Liver (tissue), 9 donors: Measurements from ENCODE around the gene CHKA. TPM values are rescaled to one million over a fixed set of nuclear protein-coding genes. Genes with fewer than 3 reads are reported as not detected.

Source experiments
- DNase-seq: peaks from one replicate; pipeline ENCODE4 v3.0.0-alpha.2; 2017; ENCODE audit warnings: low spot score
- H3K27ac ChIP-seq, 2 donors: one replicate each; pipeline ENCODE4 v1.7.0; 2013; ENCODE audit warnings: inconsistent platforms in 2 of 2, low read length in 2 of 2, control low read depth in 1 of 2, low read depth in 1 of 2, mild to moderate bottlenecking in 1 of 2
- H3K27me3 ChIP-seq, 4 donors: one replicate each; pipeline versions ENCODE4 v1.6.1 to v1.7.0; 2013; ENCODE audit warnings: low read length in 3 of 4, inconsistent platforms in 1 of 4, mild to moderate bottlenecking in 1 of 4, moderate library complexity in 1 of 4; ENCODE audit not compliant: control insufficient read depth in 4 of 4, insufficient read depth in 4 of 4
- H3K36me3 ChIP-seq, 4 donors: one replicate each; pipeline versions ENCODE4 v1.6.1 to v1.7.0; 2013; ENCODE audit warnings: low read length in 3 of 4, mild to moderate bottlenecking in 3 of 4, low read depth in 1 of 4, moderate library complexity in 1 of 4; ENCODE audit not compliant: control insufficient read depth in 4 of 4, insufficient read depth in 3 of 4
- H3K4me1 ChIP-seq, 4 donors: one replicate each; pipeline versions ENCODE4 v1.6.1 to v1.7.0; 2013; ENCODE audit warnings: low read length in 3 of 4, mild to moderate bottlenecking in 3 of 4, moderate library complexity in 1 of 4; ENCODE audit not compliant: control insufficient read depth in 4 of 4, insufficient read depth in 4 of 4
- H3K4me3 ChIP-seq, 3 donors: one replicate each; pipeline versions ENCODE4 v1.6.1 to v1.7.0; 2013; ENCODE audit warnings: low read length in 3 of 3, control low read depth in 1 of 3, low read depth in 1 of 3, mild to moderate bottlenecking in 1 of 3
- H3K9ac ChIP-seq, 2 donors: one replicate each; pipeline ENCODE4 v1.7.0; 2013; ENCODE audit warnings: low read length in 2 of 2, mild to moderate bottlenecking in 2 of 2, moderate library complexity in 2 of 2, control low read depth in 1 of 2, low read depth in 1 of 2
- H3K9me3 ChIP-seq, 4 donors: one replicate each; pipeline versions ENCODE4 v1.6.1 to v1.7.0; 2013; ENCODE audit warnings: low read length in 3 of 4; ENCODE audit not compliant: control insufficient read depth in 4 of 4
- EGR1 ChIP-seq, 2 donors: IDR thresholded peaks; 2 replicates each; pipeline ENCODE4 v1.6.1; 2016 to 2018; ENCODE audit warnings: antibody characterized with exemption in 2 of 2, low read depth in 2 of 2
- FOXA1 ChIP-seq: IDR thresholded peaks from 2 replicates; pipeline ENCODE4 v1.6.1; 2016; ENCODE audit warnings: antibody characterized with exemption
- FOXA2 ChIP-seq: IDR thresholded peaks from 2 replicates; pipeline ENCODE4 v1.6.1; 2016; ENCODE audit warnings: antibody characterized with exemption
- GABPA ChIP-seq, 2 donors: IDR thresholded peaks in 1 of 2; conservative IDR thresholded peaks in 1 of 2; 2 replicates each; pipeline ENCODE4 v1.6.1; 2016; ENCODE audit warnings: antibody characterized with exemption in 2 of 2, mild to moderate bottlenecking in 1 of 2, moderate library complexity in 1 of 2
- JUND ChIP-seq, 2 donors: IDR thresholded peaks; 2 replicates each; pipeline ENCODE4 v1.6.1; 2016; ENCODE audit warnings: antibody characterized with exemption in 2 of 2
- NR2F2 ChIP-seq: IDR thresholded peaks from 2 replicates; pipeline ENCODE4 v1.6.1; 2016; ENCODE audit warnings: antibody characterized with exemption
- RAD21 ChIP-seq, 2 donors: IDR thresholded peaks; 2 replicates each; pipeline ENCODE4 v1.6.1; 2016; ENCODE audit warnings: antibody characterized with exemption in 2 of 2, mild to moderate bottlenecking in 2 of 2
- RXRA ChIP-seq, 2 donors: IDR thresholded peaks; 2 replicates each; pipeline ENCODE4 v1.6.1; 2017 to 2018; ENCODE audit warnings: antibody characterized with exemption in 2 of 2, mild to moderate bottlenecking in 1 of 2
- SP1 ChIP-seq: IDR thresholded peaks from 2 replicates; pipeline ENCODE4 v1.6.1; 2018; ENCODE audit warnings: antibody characterized with exemption, mild to moderate bottlenecking
- TAF1 ChIP-seq: conservative IDR thresholded peaks from 2 replicates; pipeline ENCODE4 v1.6.1; 2016; ENCODE audit warnings: antibody characterized with exemption, mild to moderate bottlenecking
- WGBS: extraction: QIAGEN DNeasy Blood & Tissue Kit; methylation state at CpG from one replicate; pipeline ENCODE4 v1.1.7; 2013; 5-methylcytosine and 5-hydroxymethylcytosine counted together
- polyA plus RNA-seq, 2 donors: library from polyadenylated mRNA; stranded (reverse) in 1 of 2; unstranded in 1 of 2; fragments of 200-250 nt in 1 of 2; fragments of >200 nt in 1 of 2; fragmentation: Nextera tagmentation in 1 of 2; extraction: Ambion mirVana in 1 of 2; gene quantifications; one replicate each; pipeline versions ENCODE4 v1.2.1 to v1.2.3, GENCODE V29; 2013 to 2015
- total RNA-seq, 2 donors: library from RNA; depleted of rRNA; stranded (reverse); fragments of >200 nt; gene quantifications; one replicate each; pipeline ENCODE4 v1.2.3, GENCODE V29; 2014
- TF ChIP-seq, protein P1 (sequence below): IDR thresholded peaks from 2 replicates; pipeline ENCODE4 v1.6.1; 2016; ENCODE audit warnings: antibody characterized with exemption
- TF ChIP-seq, protein P2 (sequence below): IDR thresholded peaks from 2 replicates; pipeline ENCODE4 v1.6.1; 2016; ENCODE audit warnings: antibody characterized with exemption
- TF ChIP-seq, protein P3 (sequence below): IDR thresholded peaks from 2 replicates; pipeline ENCODE4 v1.6.1; 2016; ENCODE audit warnings: antibody characterized with exemption, mild to moderate bottlenecking
- TF ChIP-seq, protein P4 (sequence below): fragments of 150-350 bp; IDR thresholded peaks from 2 replicates; pipeline ENCODE4 v1.5.1; 2017; ENCODE audit warnings: improper control_type of control experiment, low read depth, low read length; ENCODE audit not compliant: missing input control
- TF ChIP-seq, protein P5 (sequence below): IDR thresholded peaks from 2 replicates; pipeline ENCODE4 v1.6.1; 2016; ENCODE audit warnings: antibody characterized with exemption
- donor health status: healthy.
- donor health status: healthy.
- donor health status: healthy.
- donor health status: healthy.
- donor health status: healthy.

CHKA gene
- total and polyA plus RNA-seq, 4 donors, result 11.4 to 41.9 (median 17.3) TPM

DNA sequence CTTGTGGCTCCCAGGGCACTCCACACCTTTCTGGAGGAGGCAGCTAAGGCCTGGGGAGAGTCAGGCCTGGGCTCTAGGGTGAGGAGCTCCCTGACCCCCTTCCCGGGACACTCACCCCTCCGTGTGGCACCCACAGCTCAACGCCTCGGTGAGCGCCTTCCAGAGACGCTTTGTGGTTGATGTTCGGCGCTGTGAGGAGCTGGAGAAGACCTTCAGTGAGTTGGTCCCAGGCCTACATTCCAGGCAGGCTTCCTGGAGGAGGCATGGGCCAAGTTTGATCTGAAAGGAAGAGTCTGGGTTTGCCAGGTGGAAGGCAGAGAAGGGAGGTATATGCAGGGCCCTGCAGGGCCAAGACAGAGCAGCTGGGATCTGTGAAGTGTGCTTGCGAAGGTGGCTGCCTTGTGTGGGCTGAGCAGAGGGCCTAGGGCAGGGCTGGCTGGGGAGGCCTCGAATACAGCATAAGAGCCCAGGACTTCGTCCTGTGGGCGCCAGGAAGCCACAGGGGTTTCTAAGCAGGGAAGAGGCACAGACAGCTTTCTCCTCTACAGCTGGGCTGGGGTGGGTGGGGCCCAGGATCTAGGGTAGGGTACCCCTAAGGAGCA, 79.5 kb downstream of the CHKA start:
- 86% methylated on average over 12 of the region's 12 CpGs for WGBS
- peaks cover 20 to 38% (median 26%) of the 10 kb centered on the region in 4 donors for H3K4me1 ChIP-seq
- no peak overlapping the region for H3K4me3 ChIP-seq
- no peak for TF ChIP-seq JUND (IDR thresholded peaks at IDR 0.05)
- no peak for TF ChIP-seq FOXA2
- TF ChIP-seq, protein P1, sequence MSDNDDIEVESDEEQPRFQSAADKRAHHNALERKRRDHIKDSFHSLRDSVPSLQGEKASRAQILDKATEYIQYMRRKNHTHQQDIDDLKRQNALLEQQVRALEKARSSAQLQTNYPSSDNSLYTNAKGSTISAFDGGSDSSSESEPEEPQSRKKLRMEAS, result no peak
- no peak for TF ChIP-seq TAF1
- TF ChIP-seq, protein P2, sequence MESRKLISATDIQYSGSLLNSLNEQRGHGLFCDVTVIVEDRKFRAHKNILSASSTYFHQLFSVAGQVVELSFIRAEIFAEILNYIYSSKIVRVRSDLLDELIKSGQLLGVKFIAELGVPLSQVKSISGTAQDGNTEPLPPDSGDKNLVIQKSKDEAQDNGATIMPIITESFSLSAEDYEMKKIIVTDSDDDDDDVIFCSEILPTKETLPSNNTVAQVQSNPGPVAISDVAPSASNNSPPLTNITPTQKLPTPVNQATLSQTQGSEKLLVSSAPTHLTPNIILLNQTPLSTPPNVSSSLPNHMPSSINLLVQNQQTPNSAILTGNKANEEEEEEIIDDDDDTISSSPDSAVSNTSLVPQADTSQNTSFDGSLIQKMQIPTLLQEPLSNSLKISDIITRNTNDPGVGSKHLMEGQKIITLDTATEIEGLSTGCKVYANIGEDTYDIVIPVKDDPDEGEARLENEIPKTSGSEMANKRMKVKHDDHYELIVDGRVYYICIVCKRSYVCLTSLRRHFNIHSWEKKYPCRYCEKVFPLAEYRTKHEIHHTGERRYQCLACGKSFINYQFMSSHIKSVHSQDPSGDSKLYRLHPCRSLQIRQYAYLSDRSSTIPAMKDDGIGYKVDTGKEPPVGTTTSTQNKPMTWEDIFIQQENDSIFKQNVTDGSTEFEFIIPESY, result no peak
- TF ChIP-seq GABPA (IDR thresholded peaks at IDR 0.05 in 1 of 2, conservative IDR thresholded peaks at IDR 0.05 in 1 of 2), result no peak
- TF ChIP-seq RAD21 (IDR thresholded peaks at IDR 0.05), result no peak
- TF ChIP-seq RXRA (IDR thresholded peaks at IDR 0.05), result no peak
- no peak for TF ChIP-seq FOXA1
- TF ChIP-seq EGR1 (IDR thresholded peaks at IDR 0.05; ENCODE audit: low read depth in 2 of 2), result no peak
- no peaks in the 10 kb centered on the region for H3K9me3 ChIP-seq
- DNase-seq, result no peak
- no peaks in the 10 kb centered on the region for H3K27me3 ChIP-seq
- H3K9ac ChIP-seq, result no peak overlapping the region
- peaks cover 0 to 21% (median 7%) of the 10 kb centered on the region in 4 donors for H3K36me3 ChIP-seq
- no peak overlapping the region for H3K27ac ChIP-seq

DNA sequence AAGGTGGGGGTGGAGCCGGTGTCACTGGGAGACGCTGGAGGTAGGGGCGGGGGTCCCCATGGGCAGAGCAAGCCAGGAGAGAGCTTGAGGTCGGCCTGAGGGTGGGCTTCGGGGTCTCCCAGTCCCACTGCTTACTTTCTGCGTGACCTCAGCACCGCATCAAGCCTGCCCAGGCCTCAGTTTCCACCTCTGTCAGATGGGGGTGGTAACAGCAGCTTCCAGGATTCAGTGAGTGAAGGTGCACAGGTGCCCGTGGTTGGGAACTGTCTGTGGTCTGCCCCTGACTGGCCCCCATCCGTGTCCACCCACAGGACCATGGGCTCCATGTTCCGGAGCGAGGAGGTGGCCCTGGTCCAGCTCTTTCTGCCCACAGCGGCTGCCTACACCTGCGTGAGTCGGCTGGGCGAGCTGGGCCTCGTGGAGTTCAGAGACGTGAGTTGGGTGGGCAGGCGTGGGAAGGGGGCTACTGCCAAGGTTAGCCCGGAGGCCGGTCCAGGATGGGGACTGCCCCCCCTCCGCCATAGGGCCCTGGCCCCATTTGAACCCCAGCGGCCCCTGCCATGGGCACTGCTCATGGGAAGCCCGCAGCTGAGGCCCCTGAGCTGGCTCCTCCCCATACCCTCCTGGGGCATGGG, 80.1 kb downstream of the CHKA start:
- Histone ChIP-seq H3K4me3 (peak overlapping the region; percentile 55 to 79 (median 70)), H3K27me3 (no peaks in the 10 kb centered on the region), H3K4me1 (peaks cover 20 to 45% (median 29%) of the 10 kb centered on the region in 4 donors), H3K27ac (peak overlapping the region; percentile 93 to 98), H3K9me3 (no peaks in the 10 kb centered on the region), H3K9ac (peak overlapping the region; percentile 73 to 80), H3K36me3 (peaks cover 0 to 17% (median 5%) of the 10 kb centered on the region in 4 donors)
- DNase-seq, result no peak
- WGBS, result 86% methylated on average over 23 of the region's 23 CpGs
- TF ChIP-seq, protein P3, sequence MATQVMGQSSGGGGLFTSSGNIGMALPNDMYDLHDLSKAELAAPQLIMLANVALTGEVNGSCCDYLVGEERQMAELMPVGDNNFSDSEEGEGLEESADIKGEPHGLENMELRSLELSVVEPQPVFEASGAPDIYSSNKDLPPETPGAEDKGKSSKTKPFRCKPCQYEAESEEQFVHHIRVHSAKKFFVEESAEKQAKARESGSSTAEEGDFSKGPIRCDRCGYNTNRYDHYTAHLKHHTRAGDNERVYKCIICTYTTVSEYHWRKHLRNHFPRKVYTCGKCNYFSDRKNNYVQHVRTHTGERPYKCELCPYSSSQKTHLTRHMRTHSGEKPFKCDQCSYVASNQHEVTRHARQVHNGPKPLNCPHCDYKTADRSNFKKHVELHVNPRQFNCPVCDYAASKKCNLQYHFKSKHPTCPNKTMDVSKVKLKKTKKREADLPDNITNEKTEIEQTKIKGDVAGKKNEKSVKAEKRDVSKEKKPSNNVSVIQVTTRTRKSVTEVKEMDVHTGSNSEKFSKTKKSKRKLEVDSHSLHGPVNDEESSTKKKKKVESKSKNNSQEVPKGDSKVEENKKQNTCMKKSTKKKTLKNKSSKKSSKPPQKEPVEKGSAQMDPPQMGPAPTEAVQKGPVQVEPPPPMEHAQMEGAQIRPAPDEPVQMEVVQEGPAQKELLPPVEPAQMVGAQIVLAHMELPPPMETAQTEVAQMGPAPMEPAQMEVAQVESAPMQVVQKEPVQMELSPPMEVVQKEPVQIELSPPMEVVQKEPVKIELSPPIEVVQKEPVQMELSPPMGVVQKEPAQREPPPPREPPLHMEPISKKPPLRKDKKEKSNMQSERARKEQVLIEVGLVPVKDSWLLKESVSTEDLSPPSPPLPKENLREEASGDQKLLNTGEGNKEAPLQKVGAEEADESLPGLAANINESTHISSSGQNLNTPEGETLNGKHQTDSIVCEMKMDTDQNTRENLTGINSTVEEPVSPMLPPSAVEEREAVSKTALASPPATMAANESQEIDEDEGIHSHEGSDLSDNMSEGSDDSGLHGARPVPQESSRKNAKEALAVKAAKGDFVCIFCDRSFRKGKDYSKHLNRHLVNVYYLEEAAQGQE, result no peak
- TF ChIP-seq, protein P4, sequence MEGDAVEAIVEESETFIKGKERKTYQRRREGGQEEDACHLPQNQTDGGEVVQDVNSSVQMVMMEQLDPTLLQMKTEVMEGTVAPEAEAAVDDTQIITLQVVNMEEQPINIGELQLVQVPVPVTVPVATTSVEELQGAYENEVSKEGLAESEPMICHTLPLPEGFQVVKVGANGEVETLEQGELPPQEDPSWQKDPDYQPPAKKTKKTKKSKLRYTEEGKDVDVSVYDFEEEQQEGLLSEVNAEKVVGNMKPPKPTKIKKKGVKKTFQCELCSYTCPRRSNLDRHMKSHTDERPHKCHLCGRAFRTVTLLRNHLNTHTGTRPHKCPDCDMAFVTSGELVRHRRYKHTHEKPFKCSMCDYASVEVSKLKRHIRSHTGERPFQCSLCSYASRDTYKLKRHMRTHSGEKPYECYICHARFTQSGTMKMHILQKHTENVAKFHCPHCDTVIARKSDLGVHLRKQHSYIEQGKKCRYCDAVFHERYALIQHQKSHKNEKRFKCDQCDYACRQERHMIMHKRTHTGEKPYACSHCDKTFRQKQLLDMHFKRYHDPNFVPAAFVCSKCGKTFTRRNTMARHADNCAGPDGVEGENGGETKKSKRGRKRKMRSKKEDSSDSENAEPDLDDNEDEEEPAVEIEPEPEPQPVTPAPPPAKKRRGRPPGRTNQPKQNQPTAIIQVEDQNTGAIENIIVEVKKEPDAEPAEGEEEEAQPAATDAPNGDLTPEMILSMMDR, result no peak
- TF ChIP-seq, protein P2, result no peak
- TF ChIP-seq, protein P5, sequence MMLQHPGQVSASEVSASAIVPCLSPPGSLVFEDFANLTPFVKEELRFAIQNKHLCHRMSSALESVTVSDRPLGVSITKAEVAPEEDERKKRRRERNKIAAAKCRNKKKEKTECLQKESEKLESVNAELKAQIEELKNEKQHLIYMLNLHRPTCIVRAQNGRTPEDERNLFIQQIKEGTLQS, result no peak
- TF ChIP-seq FOXA2 (no peak), SP1 (no peak), NR2F2 (no peak)
- TF ChIP-seq, protein P1, result no peak
